Cardiac septum (tissue), 1 donor: ENCODE data around the gene SPTA1. TPM values are rescaled to one million over a fixed set of nuclear protein-coding genes. Genes with fewer than 3 reads are reported as not detected.

Experiments used
- DNase-seq: peaks from one replicate; pipeline ENCODE4 v3.0.0-alpha.2; 2020; ENCODE audit warnings: low spot score
- intact Hi-C: fragments of 100-400 bp; cut with DNase I; formaldehyde crosslinking; loops from one replicate; pipeline ENCODE4 v1.14.0; 2022
- total RNA-seq: library from RNA; stranded (reverse); fragmentation: NEBNext Ultra II Directional; extraction: Animal tissue kit (Norgen Biotek cat#: 25700); gene quantifications from one replicate; pipeline ENCODE4 v1.2.1, GENCODE V29; 2021
- donor health status: DM: no; HTN: no; CAD: no.

The SPTA1 gene
- total RNA-seq, 1 donor from 2014 or later: 0.43 TPM

DNA sequence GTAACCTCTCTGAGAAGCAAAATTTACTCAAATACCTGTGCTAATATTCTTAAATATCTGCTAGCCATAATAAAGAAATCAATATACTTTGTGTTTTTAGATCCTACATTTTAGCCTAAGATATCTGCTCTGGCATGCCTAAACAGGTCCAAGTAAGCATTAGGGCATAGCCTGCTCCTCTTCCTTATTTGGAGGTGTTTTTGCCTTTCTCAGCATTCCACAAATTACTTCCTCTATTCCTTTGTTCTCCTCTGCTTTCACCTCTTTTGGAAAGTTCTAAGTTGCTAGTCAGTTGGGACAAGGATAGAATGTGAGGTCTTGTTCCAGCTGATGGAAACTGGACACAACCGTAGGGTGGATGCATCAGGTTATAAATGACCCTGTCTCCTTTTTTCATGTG is 99.6 kb downstream of the SPTA1 start:
- DNase-seq: no peak
- intact Hi-C loops: no loop called here

DNA sequence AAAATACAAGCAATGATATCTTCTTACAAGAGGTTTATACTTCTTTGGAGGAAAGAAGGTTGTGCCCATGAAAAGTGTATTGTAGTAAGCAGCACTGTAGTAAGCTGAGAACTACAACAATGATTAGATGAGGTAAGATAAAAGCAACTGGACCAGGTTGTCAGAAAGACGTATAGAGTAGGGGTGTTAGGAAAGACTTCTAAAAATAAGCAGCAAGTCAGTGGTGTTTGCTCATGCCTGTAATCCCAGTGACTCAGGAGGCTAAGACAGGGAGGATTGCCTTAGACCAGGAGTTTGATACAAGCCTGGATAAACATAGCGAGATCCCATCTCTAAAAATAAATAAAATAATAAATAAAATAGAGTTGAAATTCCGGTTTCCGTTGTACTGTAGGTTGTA is 102.6 kb downstream of the SPTA1 start:
- intact Hi-C loops: no loop called here
- no peak for DNase-seq

DNA sequence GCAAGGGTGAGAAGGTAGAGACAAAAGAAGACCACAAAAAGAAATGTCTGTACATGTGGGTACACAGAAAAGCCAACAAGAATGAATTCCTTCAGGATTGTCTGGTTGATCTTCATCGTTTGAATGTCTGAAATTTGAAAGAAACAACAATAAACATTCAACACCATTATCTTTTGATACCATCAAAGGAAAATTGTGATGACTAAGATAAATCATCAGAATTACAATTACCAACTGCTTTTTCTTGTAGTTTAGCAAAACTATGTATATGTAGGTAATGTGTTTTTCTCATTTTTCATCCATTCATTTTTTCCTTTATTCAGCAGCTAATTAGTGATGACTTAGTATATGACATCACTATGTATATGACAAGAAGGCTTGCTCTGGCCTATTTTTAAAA is 106.8 kb downstream of the SPTA1 start, which contains the start of gene OR10X1:
Gene OR10X1, minus strand, starts transcription at position 167 of the 400 bp plus-strand sequence. Its CDS starts 0 bp downstream, at position 167.
- intact Hi-C loops: no loop called here
- DNase-seq: no peak

DNA sequence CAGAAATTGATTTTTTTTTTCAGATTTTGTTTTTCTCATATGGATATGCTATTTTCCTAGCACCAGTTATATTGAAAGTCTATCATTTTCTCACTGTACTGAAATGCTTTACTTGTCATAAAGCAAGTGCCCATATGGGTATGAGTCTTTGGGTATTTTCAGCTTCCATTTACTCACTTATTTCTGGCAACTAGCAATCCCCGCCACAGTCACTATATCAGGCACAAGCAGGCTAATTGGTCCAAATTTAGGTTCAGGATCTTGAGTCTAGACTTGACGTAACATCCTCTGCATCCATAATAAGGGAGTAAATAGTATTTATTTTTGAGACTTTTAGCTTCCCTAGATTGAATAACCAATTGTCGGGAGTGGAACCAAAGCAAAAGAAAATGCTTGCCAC is 109.0 kb downstream of the SPTA1 start:
- no peak for DNase-seq
- intact Hi-C loops: no loop called here

DNA sequence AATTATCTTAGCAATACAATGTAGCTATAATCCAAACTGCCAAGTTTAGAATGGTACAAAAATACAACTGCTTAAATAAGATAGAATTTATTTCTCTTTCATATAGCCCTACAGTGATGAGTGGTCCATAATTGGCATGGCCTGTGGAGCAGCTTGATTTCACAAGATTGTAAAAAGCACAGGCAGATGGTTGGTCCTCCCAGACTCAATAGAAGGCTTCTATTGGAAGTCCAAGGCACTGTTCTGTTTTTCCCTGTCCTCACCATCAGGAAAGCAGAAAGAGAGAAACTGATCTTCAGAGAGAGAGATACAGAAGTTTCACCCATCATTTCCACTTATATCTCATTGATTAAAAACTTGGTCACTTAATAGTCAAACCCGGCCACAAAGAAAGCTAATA is 114.3 kb downstream of the SPTA1 start:
- no peak for DNase-seq
- intact Hi-C loops: no loop called here

DNA sequence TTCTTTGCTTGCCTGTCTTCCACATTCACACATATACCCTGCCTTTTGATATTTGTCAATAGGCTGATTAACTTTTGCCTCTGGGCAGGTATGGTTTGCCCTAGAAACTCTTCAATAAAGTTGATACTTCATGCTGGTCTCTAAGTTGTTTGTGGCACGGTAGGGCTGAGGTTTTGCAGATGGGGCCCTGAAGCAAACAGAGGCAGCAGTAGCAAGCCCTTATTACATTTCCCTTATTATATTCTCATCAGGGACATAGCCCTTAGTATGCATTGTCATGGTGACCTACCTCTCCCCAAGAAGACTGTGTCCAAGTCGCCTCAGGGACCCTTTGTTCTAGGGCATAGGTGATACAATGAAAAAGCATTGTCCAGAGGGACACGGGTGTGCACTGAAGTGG is 116.0 kb downstream of the SPTA1 start, which contains the start of gene OR6P1:
Gene OR6P1, minus strand, starts transcription at position 101 of the 400 bp plus-strand sequence. CDS start 6,976 bp downstream, outside the sequence.
- no peak for DNase-seq
- intact Hi-C loops: no loop called here

DNA sequence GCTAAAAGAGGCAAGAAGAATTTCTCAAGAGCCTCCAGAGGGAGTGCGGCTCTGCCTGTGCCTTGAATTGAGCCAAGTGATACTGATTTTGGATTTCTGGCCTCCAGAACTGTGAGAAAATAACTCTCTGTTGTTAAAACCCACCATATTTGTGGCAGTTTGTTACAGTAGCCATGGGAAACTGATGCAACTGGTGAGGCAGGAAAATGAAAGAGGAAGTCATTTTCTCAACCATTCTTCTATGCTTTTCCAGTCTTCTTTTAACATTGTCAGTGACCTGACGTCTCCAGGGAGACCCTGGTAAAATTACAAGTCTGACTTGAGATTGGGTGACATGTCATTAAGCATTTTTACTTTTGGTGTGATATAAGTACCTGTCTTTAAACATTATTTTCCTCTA is 121.9 kb downstream of the SPTA1 start:
- intact Hi-C loops: no loop called here
- DNase-seq: no peak

DNA sequence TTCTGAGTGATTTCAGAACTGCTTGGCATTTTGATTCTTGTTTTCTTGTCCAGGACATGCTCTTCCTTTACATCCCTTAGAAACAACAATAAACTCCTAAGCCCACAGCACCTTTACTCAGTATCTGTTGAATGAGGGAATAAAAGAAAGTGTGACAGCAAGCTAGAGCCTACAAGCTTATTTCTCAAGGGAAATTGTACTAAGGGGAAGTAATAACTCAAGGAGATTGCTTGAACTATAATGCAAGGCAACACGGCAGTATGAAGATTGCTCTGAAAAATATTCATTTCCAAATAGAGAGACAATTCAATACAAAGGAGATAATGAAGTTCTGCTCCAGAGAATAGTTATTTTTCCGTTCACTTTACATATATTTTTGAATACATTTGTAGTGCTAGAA is 122.7 kb downstream of the SPTA1 start:
- intact Hi-C loops: no loop called here
- no peak for DNase-seq

Other genes starting within 250 kb of the SPTA1 start
- not detected for gene OR10K1, start 224.9 kb downstream of the SPTA1 start, total RNA-seq
- not detected for gene OR10R2, start 214.5 kb downstream of the SPTA1 start, total RNA-seq
- gene OR6Y1, start 132.3 kb downstream of the SPTA1 start, total RNA-seq: not detected
- not detected for gene OR6P1, start 116.1 kb downstream of the SPTA1 start, total RNA-seq
- gene OR10X1, start 106.8 kb downstream of the SPTA1 start, total RNA-seq: not detected
- gene OR10Z1, start 81.4 kb downstream of the SPTA1 start, total RNA-seq: not detected
- gene OR6K2, start 13.9 kb upstream of the SPTA1 start, total RNA-seq: not detected
- not detected for gene OR6K3, start 34.0 kb upstream of the SPTA1 start, total RNA-seq
- not detected for gene OR6K6, start 68.0 kb upstream of the SPTA1 start, total RNA-seq
- not detected for gene OR6N1, start 85.5 kb upstream of the SPTA1 start, total RNA-seq
- not detected for gene OR6N2, start 94.5 kb upstream of the SPTA1 start, total RNA-seq
- 6.9 TPM for gene MNDA, start 144.6 kb upstream of the SPTA1 start, total RNA-seq
- gene PYHIN1, start 244.8 kb upstream of the SPTA1 start, total RNA-seq: 0.19 TPM